HG03521 (cell line): Measurements from ENCODE around the gene SPATC1L.

Experiments used
- ATAC-seq: cut with Tn5 transposase; IDR thresholded peaks from one replicate; pipeline ENCODE4 v1.9.1; 2021; ENCODE audit warnings: mild to moderate bottlenecking, moderate library complexity; ENCODE audit not compliant: unreplicated experiment

SPATC1L gene

DNA sequence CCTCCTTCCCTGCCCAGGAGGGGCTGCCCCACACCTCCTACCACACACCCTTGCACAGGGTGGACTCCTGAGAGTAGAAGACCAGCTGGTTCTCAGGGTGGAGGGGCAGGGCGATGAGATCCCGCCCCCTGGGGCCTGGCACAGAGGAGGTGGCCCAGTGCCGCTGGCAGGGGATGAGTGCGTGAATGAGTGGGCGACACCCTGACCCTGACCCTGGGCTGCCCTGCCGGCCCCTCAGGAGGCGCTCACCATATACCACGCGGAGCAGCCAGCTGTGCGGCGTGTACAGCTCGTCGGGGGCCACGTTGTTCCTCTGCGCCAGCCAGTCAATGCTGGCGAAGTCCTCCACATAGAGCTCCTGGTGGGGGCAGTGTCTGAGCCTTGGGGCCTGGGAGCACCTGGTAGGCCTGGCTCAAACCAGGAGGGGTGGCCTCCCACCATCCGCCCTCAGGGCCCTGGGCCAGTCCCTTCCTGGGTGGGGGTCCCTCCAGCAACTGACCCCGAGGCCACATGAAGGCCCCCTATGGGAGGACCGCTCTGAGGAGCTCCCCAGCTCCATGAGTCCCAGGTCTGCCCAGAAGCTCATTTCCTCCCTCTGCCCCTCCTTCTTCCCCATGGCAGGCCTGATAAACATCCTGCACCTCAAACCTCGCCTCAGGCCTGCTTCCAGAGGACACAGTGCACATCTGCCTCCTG is 31.3 kb upstream of the SPATC1L start:
- ATAC-seq: no peak

DNA sequence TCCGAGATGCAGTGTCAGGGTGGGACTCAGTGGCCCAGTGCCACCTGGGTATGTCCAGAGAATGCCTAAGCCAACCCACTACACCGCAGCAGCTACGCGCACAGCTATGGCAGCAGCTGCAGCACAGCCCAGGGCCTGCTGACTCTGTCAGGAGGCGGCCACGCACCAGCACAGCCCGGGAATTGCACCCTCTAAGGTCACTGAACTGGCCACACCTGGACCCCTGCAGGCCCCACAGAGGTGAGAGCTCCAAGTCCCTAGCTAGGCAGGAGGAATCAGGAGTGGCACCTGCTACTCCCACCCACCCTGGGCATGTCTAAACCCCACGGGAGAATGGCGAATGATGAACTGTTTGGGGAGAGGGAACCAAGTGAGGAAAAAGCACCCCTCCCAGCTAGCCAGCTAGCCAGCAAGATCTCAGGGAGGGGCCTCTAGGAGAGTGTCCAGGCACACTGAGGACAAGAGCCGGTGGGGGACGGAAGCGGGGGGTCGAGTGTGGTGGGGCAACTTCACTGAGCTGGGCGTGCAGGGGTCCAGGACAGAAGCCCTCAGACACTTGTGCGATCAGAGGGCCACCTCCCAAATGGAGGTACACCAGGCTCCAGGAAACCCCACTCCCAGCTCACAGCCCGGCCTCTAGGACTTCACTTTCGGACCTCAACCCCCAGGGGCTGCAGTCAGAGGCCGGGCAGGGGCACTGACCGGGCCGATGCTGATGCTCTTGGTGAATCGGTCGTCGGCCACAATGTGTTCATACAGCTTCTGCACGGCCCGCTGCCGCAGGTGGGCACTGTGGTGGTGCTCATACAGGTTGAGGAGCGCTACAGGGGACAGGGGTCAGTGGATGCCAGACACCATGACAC is 30.4 kb upstream of the SPATC1L start:
- ATAC-seq: no peak

DNA sequence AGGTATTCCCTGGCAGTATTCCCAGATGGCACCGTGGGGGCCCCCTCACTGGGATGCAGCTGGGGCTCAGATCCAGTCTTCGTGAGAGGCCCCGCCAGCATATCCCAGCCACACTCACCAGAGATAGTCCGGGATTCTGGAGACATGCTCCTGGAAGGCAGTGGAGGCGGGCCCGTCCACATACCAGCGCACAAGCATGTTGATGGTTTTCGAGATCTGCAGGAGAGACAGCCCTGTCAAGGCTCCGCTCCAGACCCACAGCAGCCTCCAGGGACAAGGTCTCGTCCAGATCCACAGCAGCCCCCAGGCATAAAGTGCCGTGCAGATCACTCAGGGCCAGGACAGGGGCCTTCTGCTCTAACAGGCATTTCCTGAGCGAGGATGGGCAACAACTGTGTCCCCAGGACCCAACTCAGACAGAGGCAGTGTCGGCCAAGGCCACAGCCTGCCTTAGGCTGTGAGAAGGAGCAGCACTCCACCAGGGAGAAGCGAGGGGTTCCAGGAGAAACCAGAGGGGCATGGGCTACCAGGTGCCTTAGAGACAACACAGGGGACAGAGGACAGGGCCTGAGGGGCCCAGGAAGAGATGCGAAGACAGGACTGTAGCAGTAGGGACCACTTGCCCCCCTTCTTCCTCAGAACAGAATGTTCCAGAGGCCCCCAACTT is 29.5 kb upstream of the SPATC1L start:
- no peak for ATAC-seq

DNA sequence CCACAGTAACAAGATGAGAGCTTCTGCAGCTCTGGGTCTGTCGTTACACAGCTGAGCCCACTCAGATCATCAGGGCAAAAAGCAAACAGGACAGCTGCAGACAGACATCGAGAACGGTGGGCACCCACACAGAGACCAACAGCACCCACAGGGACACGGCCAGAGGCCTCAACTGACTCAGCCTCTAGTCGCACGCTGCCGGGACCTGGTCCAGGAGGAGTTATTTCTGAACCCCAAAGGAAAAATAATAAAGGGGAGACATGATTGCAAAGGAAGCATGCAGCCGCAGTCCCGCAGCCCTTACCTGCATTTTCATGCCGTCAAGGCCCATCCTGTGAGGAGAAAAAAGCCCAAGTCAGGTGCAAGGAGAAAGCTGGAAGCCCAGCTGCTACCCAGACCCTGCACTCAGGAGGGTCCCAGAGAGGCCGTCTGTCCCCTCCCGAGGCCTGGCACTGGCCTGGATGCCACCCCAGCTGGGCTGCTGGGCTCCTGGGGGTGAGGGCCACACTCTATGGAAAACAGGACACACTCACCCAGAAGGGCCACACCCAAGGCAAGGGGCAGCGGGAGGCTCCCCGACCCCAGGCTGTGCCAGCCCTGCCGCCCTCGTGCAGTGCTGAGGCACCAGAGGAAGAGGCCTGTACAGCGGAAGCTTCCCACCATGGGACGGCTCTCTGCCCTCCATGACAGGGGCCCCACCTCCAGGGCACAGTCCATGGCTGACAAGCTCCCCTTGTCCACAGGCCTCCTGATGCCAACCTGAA is 28.6 kb upstream of the SPATC1L start:
- no peak for ATAC-seq

DNA sequence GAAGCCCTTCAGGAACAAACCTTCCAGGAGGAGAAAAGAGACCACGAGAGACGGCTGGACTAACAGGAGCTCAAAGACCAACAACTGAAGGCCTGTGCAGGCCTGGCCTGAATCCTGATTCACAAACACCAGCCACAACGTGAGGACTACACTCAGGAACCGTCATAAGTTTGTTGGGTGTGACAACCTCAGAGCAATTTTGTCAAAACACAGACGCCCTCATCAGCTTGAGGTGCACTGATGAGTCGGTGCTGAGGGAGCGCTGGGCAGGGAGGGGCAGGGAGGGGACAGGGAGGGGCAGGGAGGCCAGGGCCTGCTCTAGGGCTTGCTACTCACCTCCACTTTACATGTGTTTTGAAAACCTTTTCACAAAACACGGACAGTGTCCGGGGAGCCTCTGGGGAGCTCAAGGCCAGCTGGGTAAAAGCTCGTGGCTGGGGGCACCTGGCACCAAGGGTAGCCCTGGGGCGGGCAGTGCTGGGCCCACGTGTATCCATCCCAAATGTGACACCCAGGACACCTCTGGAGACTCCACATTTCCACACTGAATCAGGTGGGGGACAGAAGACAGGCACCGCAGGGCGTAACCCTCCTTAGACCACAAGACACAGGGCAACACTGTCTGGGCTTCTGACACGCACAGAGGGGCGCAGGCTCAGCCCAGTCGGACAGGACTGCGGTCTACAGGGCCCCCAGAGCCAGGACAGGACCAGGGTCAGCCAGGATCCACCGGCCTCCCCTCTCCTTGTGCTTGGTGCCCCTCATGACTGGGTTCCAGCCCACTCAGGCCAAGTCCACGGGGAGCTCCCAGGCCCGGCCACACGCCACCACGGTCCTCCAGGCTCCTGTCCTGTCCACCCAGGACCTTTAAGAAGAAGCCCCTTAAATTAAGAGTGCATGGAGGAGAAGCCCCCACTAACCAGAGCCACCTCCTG is 27.8 kb upstream of the SPATC1L start:
- ATAC-seq: no peak

DNA sequence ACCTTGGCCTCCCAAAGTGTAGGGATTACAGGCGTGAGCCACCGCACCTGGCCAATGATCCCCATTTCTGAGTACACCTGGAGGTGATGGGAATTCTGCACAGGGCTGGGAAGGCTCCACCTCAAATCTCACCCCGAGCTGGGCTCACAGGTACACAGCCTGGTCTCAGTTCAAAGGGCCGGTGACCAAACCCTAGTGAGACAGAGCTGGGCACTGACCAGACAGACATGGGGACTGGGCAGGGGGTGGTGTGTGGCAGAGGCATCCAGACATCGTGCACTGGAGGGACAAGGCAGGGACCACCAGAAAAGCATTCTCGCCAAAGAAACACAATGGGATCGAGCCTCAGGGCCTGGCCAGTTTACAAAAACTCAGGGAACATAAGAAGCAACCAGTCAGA is 27.1 kb upstream of the SPATC1L start:
- no peak for ATAC-seq

DNA sequence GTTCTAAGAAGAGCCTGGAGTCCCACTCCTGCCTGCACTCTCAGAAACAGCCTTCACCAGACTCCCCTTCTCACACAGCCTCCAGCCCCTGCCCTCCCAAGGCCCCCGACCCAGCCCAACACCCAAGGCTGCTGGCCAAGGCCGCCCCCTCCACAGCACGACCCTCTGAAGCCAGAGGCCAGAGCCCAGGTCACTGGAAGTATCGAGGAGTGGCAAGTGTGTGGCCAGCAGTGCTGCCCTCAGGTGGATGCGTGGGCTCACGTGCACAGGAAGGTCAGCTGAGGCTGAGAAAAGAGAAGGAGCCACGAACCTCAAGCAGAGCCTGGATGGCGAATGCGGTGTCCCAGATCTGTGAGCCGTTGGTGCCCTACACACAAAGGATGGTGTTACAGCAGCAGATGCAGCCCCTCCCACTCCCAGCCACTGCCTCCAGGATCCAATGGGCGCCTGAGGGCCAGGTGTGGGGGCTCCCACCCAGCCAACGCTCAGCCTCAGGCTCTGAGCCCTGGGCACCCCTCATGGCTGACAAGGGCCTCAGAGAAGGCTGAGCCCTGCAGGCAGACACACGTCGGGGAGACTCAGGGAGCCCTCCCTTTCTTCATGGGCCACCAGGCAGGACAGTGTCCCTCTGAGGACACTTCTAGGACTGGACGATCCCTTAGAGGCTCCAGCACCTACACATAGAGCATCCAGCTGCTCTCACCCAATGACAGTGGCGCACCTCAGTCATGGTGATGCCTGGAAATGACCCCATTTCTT is 26.3 kb upstream of the SPATC1L start:
- no peak for ATAC-seq

DNA sequence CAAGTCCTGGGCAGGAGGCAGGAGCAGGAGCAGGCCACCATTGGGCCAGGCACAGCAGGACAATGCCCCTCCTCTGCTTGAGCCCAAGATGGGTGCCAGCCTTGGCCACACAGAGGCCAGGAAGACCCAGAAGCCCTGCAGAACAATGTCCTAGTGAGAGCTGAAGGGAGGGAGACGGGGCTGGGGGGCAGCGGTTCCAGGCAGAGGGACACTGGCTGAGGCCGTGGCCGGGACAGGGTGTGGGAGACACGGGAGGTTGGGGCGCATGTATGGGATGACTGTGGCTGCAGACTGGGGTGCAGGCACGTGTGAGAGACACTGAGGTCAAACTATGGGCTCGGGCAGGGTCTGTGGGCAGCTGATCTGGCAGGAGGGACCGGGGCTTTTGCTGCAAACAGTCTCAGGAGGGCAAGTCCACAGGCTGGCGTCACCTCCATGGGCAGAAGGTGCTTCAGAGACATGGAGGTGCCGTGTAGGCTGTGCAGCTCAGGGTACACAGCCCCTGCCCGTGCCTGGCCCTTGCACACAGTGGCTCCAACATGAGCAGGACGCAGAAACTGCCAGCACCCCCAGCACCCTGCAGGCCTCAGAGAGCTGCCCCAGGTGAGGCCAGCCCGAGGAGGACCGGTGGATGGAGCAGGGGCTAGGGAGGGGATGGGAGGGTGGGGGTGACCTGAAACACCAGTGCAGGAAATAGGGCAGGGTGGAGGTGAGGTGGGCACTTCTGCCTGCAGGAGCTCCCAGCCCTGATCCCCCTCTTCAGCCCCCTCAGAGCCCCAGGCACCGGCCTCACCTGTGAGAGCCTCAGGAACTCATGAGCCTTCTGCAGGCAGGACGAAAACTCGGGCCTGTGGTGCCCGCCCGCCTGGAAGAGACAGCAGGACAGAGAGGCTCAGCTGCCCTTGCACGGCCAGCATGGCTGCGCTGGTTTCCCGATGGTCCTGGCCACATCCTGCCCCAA is 24.8 kb upstream of the SPATC1L start:
- ATAC-seq: no peak

DNA sequence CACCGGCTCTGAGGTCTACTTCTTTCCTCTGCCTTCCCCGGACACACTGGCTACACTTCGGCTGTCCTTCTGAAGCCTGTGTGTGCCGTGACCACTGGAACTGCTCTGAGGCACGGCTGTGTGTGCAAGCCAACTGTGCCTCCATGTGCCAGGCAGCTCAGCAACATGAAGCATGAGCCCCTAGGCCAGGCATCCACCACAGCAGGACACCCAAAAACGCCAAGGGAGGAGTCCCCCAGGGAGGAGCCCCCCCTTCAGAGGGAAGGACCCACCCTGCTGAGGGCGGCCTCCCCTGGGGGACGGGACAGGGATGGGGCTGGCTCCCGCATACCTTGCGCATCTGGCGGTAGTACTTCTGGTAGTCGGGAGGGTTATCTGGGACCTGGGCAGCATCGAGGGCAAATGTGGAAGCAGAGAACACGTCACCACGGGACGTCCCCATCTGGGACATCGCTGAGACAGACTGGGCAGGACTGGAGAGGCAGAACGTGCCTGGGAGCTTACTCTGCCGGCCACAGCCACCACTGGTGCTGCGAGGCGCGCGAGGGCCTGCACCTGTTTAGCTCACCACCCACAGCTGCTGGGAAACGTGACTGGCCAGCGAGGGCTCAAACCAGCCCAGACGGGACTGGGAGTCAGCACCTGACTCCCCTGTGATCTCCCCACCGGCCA is 23.8 kb upstream of the SPATC1L start:
- no peak for ATAC-seq

DNA sequence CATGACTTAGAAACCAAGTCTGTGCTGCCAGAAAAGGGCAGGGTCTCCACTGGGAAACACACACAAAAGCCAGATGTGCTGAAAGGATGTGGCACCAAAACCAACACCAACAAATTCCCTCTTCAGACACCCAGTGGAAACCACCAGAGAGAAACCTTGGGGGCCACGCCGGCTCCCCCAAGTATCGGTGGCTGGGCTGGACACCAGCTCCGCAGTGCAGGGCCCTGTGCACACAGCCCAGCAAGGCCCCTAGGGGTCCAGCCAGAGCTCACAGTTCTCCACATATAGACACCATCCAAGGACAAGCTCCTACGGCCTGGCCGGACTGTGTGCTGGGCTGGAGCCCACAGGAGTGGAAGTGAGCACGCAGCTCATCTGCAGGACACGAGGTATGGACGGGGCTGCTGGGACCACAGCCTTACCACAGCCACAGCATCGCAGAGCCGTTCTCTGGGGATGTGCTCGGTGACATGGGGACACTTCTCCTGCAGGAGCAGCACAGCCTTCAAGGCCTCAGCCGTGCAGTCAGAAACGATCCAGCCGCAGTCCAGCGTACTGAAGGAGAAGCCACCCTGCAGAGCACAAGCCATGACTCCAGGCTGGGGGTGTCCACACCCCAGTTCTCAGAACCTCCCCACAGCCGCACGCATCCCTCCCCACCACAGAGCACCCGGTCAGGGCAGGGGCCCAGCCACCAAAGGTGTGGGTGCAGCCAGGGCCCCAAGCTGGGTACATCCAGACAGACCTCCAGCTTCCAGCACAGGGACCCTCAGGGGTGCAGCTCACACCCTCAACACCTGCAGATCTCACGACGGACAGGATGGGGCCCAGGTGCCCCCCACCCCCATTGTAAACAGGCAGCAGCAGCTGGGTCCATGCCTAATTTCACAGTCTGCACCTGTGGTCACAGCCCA is 23.0 kb upstream of the SPATC1L start:
- no peak for ATAC-seq

DNA sequence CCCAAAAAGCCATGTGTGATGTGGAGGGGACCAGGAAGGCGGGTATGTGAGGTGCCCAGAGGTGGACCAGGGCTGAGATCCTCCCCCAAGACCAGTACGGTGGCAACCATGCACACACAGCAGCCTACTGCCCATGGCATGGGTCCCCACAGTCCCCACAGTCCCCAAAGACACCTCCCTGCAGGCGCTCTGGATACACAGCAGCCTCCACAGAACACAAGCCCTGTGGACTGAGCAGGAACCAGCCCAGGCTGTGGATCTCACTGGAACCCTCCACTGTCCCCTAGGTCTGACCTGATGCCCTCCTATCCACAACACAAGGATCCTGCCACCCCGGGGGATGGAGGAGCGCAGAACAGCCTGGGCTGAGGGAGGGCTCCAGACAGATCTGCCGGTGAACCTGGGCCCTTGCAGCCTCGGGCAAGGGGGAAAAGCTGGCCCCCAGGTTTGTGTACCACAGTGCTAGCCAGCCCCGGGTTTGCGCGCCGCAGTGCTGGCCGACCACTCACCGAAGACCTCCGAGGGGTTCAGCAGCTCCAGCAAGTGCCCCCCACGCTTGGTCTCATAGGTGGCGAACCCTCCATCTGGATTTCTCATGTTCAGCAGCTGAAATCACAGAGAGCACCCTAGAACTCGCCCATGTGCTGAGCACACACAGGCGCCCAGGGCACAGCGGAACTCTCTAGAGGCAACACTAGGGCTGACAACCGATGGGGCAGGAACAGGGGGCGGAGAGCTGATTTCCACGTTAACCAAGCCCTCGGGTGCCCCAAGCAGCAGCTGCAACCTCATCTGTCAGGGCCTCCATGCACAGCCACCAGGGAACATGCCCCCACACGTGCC is 22.1 kb upstream of the SPATC1L start:
- ATAC-seq: no peak

DNA sequence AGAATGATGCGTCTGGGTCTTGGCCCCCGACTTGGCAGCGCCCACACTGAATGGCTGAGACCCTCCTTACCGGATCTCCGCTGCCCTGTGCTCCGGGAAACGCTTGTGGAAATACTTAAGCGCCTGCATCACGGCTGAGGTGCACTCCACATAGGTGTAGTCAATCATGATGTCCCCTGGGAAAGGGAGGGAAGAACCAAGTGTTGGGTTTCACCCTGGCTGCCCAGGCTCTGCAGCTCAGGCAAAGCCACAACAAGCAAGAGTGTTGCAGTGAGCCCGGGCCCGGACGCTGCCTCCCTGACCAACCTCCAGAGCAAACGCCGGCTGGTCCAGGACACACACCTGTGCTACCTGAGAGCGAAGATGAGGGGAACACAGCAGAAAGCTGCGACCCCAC is 21.5 kb upstream of the SPATC1L start:
- ATAC-seq: no peak

DNA sequence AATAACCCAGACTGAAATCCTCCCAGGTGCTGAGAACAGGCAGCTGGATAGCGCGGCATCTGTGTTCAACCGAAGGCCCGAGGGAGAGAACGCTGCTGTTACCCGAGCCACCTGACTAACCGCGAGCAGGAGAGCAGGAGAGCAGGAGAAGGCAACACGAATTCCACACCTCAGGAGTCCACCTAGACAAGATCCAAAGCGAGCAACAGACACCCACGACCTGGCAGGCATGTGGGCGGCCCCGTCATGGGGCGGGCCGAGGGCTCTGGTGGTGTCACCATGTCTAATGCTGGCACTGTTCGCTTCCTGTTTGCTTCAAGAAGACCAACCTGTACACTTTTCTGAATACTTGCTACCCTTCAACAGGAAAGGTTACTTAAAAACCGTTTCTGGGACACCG is 20.9 kb upstream of the SPATC1L start:
- ATAC-seq: no peak

DNA sequence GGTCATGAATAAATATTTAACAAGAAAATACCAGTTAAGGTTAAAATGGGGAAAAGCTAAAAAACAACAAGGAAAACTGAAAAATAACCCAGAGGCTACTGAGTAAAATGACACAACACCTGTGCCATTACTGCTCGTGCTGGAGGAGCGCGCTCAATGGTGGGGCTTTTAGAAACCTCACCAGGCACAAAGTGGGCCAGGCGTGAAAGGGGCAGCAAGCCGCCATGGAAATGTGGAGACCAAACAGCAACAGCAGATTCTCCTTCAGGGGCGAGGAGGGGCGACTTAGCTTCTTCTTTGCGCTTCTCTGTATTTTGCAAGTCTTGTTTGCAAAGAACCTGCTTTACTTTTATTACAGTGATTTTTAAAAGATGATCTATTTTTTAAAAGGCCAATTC is 18.9 kb upstream of the SPATC1L start:
- ATAC-seq: no peak

DNA sequence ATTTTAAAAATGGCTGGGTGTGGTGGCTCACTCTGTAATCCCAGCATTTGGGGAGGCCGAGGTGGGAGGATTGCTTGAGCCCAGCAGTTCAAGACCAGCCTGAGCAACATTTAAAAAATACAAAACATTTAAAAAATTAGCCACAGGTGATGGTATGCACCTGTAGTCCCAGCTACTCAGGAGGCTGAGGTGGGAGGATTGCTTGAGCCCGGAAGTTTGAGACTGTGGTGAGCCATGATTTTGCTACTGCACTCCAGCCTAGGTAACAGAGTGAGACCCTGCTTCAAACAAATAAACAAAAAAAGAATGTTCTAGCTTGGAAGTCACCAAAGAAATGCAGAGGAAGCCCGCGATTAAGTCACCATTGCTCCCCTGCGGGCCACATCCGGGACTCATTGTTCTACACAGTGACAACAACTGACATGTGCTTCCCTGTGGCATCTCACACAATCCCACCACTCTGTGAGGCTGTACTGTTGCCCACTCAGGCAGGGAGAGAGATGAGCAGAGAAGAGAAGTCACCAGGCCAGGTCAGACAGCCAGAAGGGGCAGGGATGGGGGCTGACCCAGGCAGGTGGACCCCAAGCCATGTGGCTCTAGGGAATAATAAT is 18.4 kb upstream of the SPATC1L start:
- ATAC-seq: no peak
